NCI-H510A treated with DMSO at 0.1 percent for 48 hours (cell line): ENCODE results near the gene BOC.
A peak's percentile ranks its signal among the peaks of the same experiment; 100 is the strongest.

ENCODE experiments used
- DNase-seq: peaks from one replicate; lab custom pipeline; 2025; lab: John Stamatoyannopoulos, UW

BOC gene

DNA sequence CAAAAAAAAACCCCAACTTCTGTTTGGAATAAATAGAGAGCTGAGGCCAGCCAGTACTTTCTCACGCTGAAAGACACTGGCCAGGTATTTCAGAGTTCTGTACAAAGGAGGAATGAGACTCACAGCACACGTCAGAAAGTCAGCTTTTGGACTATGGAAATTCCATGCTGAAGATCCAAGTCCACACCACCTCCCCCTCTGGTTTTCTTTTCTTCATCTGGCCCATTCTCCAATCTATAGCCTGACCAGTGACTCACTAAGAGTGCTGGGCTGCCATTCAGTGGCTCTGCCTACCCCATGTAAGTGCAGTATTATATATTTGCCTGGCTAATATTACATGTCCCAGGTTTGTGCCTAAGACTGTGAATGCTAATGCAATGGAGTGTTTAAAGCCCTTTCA is 13.9 kb downstream of the BOC start:
- no peak for DNase-seq

DNA sequence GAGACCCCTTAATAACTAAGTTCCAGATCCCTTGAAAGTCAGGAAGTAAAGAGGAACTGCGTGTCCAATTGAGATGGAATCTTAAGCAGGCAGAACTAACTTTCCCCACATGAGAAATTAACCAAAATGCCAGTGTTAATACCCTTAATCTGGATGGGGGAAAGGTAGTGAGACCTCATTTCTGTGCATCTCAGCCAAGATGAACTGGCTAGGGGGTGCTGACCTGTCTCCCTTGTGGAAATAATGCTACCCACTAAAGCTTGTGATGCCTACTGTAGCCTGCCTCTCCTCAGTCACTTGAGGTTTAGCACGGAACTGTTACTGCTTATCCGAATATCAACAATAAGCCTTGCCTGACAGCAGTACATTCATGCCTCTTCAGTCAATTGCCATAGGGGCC is 15.1 kb downstream of the BOC start:
- DNase-seq, result no peak

DNA sequence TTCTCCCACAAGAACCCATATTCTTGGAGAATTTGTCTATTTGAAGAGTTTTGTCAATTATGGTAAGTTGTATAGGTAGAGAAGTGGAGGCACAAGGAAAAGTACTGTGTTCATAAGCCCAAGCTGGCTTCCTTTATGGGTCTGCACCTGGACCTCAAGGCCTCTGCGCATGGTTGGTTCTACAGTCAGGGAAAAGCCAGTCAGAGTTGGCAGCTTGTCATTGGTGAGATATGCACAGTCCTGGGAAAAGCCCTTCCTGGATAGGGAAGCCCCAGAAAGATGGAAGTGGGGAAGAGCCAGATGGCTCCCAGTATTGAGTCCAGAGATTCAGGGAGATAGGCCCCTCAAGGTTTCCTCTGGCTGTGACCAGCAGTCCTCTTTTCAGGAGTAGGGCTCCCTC is 15.8 kb downstream of the BOC start:
- DNase-seq, result no peak

DNA sequence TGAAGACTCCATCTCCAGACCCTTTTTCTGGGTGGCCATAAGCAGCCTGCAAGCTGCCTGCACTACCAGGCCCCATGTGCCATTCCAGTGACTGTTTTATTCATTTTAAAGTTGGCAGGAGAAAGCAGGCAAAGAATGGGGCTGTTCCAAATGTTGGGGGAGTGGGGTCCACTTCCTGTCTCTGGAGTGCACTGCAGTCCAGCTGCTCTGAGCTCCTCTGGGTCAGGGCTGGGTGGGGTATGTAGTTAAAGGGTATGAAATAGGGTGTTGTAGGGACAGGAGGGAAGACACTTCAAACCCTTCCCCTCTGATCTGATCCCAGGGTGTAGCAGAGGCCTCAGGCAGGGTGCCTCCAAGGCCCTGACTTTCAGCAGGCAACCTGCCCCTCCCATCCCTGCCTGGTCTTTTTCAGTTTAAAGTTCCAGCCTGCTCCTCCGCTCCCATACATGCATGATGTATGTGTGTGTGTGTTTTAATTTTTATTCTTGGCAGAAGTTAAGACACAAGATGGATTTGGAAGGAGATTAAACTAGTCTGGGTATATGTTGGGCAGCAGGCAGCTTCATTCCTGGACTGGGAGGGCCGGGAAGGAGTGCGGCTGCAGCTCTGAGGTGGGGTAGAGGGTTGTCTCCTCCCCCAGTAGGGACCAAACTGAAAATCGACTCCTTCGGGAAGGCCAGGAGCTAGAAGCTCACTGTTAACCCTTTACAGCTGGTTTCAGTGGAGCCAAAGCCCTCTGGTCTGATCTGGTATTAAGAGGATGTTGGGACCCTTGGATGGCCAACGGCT is 17.3 kb downstream of the BOC start:
- no peak for DNase-seq

DNA sequence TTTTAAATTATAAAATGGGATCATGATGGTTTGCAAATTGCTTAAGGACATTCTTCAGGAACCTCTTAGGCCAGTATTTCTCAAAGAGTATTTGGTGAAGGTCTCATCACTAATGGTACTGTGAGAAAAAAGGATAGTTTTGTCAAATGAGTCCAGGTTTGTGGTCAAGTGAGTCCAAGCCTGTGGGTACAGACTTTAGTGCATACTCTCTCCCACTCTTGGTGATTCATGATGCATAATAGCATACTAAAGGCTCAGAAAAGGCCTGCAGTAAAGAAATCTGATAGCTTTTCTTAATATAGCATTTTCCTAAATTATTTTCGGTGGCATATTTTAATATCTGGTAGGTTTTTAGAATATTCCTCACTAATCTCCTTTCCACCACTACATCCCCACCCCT is 20.0 kb downstream of the BOC start:
- no peak for DNase-seq

DNA sequence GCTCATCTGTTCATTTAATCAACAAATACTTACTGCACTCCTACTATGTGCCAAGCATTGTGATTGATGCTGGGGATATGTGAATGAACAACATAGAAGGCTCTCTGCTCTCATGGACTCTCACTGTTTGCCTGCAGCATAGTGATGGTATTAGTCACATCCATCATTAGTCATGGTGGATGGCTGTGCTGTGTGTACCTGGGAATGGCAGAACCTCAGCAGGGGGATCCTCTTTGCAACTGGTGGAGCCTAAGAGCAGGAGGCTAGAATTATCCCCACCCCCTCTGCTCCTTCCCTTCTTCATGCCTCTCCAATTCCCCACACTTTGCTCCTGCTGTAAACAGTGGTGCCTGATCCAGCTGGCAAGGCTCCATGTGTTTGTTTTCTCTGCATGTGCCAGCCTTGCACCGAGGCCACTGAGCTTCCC is 20.5 kb downstream of the BOC start:
- peak; percentile 60 for DNase-seq

DNA sequence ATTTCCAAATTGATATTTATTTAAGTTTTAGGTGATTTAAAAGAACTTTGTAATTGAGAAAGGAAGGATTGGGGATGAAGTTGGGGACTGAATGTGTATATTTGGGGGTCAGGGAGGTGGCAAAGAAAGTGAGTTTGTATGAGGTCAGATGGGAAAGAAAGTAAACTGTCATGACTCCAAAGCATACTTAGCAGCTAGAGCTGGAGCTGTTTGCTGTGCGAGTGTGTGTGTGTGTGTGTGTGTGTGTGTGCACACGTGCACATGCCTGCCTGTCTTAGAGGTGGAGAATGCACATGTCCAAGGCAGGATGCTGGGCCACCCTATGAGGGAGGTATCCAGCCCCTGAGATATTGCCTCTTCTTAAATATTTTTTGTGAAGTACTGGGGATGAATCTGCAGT is 21.0 kb downstream of the BOC start:
- DNase-seq, result no peak

DNA sequence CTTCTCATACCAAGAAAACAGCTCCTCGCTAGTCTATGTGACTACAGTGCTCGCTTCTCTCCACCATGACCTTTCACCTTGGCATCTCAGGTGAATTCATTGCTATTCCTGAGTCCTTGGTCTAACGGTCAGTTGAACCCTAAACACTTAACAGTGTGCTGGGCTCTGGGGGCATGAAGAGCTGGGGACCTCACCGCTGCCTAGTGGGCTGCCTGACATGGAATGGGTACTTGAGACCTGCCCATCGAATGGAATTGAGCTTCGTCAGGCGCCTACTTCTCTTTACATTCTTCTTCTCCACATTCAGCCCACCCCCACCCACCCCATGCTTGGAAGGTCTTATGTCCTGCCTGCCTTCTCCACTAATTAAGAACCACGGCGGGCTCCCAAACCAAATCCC is 22.1 kb downstream of the BOC start:
- DNase-seq, result no peak

DNA sequence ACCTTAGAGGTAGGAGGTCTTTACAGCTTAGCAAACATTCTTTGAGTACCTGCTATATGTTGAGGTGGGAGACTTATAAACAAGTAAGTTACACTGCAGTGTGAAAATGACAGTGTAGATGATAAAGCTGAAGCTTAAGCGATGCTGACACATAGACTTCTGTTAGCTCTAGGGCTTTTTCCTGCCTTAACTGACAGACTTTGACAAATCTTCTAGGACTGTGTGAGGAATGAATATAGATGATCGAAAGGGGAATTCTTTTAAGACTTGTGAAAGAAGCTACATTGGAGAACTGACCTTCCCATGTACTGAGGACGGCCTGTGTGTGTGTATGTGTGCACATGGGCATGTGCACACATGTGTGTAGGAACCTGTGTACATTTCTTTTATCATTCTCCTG is 22.7 kb downstream of the BOC start:
- DNase-seq, result no peak

DNA sequence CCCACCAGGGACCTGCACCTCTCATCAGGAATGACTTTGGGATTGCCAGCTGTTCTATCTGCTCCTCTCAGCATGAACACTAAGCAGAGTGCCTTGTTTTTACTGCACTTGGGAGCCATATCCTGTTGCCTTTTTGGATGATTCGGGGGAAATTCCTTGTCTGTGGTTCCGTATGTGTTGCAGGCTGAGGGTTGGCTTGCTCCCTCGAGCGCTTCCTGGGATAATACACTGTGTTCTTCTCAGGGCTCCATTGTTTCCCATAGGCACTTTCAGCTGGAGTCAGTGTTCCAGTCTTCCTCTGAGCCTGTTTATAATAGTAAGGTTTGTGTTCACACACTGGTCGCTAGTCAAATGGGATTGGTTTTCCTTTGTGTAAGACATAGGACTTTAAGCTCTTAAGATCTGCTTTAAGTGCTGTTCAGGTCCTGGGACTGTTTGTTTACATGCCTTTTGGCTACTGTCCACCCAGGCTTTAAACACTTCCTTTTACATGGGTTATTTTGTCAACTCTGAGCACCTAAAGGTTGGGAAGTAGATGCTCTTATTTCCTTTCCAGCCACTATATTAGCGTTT is 23.4 kb downstream of the BOC start:
- DNase-seq, result no peak

DNA sequence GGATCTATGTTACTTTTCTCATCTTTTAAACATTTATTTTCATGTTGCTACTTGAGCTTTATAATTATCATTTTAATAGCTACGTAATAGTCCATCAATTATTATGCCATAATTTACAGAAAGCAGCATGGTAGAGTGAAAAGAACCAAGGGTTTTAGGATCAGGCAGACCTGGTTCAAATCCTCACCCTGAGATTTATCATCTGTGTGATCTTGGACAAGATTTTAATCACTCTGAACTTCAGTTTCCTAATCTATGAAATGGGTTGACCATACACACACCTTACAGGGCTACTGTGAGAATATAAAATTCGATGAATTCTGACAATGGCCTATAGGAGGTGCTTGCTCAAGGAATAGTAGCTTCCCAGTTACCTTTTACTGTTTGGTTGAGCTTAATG is 27.1 kb downstream of the BOC start:
- DNase-seq, result no peak

DNA sequence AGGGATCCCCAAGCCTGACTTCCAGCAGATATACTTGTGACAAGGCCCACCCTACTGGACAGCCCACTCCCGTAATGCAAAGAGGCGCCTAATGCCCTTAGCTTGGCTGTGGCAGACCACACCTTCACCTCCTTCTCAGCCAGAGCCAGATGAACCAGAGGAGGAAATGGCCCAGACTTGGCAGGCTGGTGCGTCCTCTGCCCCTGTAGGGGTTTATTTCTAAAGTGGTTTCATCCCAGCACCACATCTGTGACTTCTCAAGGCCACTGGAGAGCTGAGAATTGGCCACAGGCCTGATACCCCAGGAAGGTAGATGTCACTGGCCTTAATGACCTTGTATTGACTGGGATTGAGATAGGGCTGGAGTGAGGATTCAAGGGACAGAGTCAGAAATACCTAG is 29.5 kb downstream of the BOC start:
- DNase-seq, result no peak

DNA sequence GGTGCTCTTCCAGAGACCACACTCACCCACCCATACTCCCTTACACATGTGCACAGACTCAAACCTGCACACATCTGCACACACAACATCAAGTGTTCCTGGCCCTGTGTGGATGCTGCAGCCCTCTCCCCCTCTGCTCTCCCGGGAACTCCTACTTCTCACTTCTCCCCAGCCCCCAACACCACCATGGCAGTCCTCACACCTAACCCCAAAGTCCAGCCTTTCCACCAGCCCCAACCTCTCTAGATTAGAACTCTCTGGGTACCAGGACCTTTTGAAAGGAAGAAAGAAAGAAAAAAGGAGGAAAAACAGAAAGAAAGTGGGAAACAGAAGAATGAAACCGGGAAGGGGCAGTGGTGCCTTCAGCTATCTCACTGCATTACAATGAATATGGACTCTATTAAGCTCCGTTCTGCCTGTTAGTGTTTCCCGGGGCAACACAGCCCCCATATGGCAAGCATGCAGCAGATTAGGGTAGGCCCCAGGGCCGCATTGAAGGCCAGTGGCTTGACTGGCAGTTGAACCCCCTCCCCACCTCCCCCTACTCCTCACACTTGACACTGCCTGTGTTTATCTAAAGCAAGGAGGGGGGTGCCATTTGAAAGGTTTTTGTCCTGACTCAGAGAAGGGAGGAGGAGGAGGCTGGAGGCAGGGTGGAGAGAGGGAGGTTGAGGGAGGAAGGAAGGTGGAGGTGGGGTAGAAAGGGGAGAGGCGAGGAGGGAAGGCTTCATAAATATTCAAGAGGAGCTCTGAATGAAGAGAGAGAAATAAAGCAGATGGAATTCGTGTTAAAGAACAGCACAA is 30.1 kb downstream of the BOC start:
- DNase-seq, result no peak

DNA sequence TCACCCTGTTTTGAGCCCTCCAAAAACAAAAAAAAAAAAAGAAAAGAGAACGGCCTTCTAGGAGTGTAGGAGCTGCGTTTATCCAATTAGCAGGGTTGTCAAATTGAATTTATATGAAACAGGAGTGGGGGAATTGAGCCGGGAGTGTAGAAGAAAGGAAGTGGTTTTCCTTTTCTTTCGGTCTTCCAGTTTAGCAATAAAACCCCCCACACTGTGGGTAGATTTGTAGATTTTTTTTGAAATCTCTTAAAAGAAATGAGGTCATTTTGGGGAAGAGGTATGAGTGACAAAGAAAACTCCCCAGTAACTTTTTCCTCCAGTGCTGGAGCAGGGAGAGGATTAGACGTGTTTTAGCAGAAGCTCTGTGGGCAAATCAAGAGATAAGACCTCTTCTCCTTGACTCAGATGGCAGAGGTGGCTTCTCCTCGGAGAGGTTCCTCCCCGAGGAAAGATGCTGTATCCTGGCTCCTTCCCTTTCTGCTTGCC is 30.8 kb downstream of the BOC start:
- DNase-seq, result no peak

DNA sequence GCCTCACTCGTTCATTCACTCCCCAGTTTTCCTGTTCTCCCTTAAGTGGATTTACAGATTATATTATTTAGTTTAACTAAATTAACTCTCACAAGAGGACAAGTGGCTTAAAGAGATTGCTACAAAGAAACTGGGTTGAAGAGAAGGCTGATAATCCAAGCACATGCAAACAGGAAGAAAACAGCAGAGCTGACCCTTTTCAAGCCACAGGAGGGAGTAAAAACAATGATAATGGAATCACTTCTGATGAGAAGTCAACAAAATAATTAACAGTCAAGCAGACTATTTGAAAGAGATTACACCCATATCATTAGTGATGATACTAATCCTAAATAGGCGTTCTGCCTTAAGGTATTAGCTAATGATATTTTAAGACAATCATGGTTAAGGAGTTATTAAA is 31.7 kb downstream of the BOC start:
- no peak for DNase-seq

DNA sequence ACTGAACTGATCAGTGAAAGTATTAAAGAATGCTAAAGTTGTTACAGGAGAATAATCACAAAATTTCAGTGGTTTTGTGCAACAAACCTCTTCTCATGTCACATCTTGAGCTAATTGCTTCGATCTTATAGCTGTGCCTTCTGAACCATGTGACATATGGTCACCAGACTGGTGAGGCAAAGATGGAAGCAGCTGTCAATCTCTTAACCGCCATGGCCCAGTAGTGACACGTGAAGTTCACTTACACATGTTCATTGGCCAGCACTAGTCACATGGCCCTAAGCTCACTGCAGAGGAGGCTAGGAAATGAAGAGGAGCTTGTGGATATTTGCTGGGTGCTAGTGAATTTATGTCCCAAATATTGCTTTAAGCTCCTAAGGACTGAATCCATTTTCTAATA is 32.5 kb downstream of the BOC start:
- DNase-seq, result no peak

DNA sequence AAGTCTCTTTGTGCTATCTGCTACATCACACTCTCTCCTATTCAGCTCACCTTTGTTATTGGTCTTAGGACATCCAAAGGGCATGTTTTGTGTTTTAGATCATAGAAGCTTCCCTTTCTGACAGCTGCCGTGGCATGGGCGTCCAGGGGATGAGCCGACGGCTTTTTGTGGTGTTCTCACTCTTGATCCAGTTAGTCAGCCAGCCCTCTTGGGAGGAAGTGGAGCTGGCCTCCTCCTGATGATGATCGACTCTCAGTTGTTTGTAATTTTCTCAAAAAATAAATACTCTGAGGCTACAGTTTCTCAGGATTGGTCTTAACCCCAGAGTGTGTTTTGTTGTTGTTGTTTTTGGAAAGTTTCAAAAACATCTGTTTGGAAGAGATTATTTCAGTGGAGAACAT is 34.4 kb downstream of the BOC start:
- no peak for DNase-seq

DNA sequence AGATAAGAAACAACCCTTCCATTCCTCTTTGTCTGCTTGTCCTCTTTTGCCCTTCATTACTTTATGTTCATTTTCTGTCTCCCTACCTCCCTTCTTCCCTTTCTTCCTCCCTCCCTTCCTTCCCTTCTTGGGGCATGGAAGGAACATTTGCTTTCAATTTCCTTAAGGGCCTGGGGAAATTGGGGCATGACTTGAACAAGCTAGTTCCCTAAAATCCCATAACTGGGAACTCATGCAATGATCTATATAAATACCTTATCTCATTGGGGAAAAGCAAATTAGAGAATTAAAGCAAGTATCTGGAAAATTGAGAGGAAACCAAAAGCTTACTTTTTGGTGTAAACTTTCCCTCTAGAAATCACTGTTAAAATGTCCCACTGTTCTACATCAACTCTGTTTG is 35.7 kb downstream of the BOC start:
- no peak for DNase-seq

DNA sequence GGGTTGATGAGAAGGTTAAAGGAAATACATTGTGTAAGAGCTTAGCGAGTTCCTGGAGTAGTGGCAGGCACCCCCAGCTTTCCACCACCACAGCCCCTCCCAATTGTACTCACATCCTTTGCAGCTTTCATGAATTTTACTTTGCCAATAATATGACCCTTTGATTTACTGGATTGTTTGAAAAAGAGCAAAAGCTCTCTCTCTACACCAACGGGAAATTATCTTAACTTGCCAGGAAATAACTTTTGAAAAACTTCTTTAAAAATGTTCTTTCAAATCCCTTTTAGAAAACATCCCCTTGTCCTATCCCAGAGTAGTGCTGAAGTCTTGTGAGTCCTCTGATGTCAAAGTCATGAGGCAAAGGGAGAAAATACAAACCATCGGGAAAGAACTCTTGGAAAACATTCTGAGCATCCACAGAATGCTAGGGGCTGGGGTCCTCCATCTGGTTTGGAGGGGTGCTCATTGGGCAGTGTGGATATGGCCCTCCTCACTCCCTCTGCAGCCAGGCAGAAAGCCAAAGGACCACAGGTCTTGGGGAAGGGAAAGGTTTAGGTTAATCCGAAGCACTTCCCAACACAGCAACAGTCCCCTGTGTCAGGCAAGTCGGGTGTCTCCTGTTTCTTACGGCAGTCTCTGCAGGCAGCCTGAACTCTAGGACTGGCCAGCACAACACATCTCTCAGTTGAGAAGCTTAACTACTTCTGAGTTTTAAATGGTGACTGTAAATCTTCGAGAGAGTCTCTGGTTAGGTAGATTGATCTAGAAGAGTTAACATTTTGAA is 36.5 kb downstream of the BOC start:
- no peak for DNase-seq

DNA sequence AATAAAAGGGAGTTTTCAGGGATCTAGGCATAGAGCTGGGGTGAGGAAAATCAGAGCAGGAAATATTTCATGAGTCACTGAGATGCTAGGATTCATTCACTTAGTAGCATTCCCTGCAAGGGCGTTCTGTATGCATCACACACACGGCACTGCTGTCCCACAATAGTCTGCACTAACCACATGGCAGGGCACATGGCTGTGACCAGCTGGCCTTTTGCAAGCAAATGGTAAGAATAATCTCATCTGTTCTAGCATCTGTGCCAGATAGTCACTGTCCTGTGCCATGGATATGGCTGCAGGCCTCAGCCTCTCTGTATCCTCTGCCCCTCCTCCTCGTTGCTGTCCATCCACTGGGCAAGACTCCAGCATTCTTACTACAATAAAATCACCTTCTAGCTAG is 37.8 kb downstream of the BOC start:
- no peak for DNase-seq

DNA sequence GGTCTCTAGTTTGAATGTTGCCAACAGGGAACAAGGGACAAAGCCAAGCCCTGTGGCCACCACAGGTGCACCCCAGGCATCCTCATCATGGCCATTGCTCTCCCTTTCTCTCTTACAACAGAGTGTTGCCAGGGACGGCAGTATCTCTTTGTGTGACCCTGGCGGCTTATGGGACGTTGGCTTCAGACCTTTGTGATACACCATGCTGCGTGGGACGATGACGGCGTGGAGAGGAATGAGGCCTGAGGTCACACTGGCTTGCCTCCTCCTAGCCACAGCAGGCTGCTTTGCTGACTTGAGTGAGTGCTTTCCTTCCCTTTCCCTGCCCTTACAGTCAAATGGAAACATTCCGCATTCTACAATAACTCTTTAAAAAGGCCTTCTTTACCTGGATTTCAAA is 38.2 kb downstream of the BOC start:
- no peak for DNase-seq

DNA sequence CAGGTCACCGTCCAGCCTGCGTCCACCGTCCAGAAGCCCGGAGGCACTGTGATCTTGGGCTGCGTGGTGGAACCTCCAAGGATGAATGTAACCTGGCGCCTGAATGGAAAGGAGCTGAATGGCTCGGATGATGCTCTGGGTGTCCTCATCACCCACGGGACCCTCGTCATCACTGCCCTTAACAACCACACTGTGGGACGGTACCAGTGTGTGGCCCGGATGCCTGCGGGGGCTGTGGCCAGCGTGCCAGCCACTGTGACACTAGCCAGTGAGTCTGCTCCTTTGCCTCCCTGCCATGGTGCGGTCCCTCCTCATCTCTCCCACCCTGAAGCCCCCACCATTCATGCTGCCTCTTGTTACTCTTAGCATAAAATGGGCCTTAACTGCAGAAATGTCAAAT is 39.2 kb downstream of the BOC start:
- DNase-seq, result no peak
